Measurements from ENCODE around the gene NR6A1.

GRCh38 chr9:124532897-124533296, 238.2 kb downstream of the NR6A1 start:
- no peak for TF ChIP-seq EP300 (IDR thresholded peaks at IDR 0.05)
- TF ChIP-seq CTCF (IDR thresholded peaks at IDR 0.05): no peak

Measured in esophagus muscularis mucosa (tissue), 3 donors.